ENCODE measurements around the gene RUFY1.

DNA sequence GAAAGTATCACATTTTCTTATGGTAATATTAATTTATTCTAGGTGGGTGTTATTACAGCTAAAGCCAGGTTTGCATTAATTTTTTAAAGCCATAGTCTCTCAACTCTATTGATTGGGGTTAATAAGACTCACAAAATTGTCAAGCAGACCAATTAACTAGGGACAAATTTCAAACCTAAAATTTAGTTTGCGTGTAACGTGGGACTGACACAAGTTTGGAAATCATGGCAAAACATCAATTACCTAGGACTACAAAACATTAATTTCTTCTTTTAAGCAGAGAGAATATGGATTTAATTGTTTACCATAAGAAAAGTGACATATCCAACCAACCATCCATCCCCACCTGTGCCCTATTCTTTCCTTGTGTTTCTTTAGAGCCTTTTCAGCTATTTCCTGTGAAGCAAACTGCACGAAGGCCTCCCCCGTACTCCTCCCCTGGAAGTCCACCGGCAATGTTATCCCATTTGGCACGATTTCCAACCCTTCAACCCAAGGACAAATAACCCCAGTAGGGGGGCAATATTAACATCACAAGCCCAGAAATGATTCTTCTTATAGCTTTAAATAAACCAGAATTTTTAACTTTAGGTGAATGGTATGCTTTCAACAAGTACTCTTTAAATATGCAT lies 68.7 kb downstream of the RUFY1 start:
- TF ChIP-seq, protein P1, sequence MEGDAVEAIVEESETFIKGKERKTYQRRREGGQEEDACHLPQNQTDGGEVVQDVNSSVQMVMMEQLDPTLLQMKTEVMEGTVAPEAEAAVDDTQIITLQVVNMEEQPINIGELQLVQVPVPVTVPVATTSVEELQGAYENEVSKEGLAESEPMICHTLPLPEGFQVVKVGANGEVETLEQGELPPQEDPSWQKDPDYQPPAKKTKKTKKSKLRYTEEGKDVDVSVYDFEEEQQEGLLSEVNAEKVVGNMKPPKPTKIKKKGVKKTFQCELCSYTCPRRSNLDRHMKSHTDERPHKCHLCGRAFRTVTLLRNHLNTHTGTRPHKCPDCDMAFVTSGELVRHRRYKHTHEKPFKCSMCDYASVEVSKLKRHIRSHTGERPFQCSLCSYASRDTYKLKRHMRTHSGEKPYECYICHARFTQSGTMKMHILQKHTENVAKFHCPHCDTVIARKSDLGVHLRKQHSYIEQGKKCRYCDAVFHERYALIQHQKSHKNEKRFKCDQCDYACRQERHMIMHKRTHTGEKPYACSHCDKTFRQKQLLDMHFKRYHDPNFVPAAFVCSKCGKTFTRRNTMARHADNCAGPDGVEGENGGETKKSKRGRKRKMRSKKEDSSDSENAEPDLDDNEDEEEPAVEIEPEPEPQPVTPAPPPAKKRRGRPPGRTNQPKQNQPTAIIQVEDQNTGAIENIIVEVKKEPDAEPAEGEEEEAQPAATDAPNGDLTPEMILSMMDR (conservative IDR thresholded peaks at IDR 0.05; ENCODE audit: low read depth, low read length) = no peak
- TF ChIP-seq EZH2 (IDR thresholded peaks at IDR 0.05; ENCODE audit: borderline replicate concordance, low read depth, low read length, poor library complexity, severe bottlenecking) = no peak

Data from A673 (cell line).